H1 (cell line): ENCODE data around the gene TCF4.

ENCODE experiments used
- CEBPB ChIP-seq: IDR thresholded peaks from 2 replicates; pipeline ENCODE4 v1.6.1; 2012; ENCODE audit warnings: low read depth, low read length
- CTCF ChIP-seq, 3 experiments: IDR thresholded peaks; 1 replicate in 2 of 3; 2 replicates in 1 of 3; pipeline versions ENCODE4 v1.5.1 to v1.6.1; 2011; ENCODE audit warnings: low read length in 3 of 3, mild to moderate bottlenecking in 3 of 3, inconsistent platforms in 2 of 3, low read depth in 1 of 3, moderate library complexity in 1 of 3; ENCODE audit not compliant: insufficient read depth in 1 of 3; ENCODE audit errors: control extremely low read depth in 1 of 3
- EP300 ChIP-seq, 2 experiments: IDR thresholded peaks; 1 replicate in 1 of 2; 2 replicates in 1 of 2; pipeline ENCODE4 v1.6.1; 2011 to 2012; ENCODE audit warnings: low read depth in 2 of 2, low read length in 2 of 2, mild to moderate bottlenecking in 2 of 2, borderline replicate concordance in 1 of 2, inconsistent platforms in 1 of 2, moderate library complexity in 1 of 2
- HDAC6 ChIP-seq: IDR thresholded peaks from one replicate; pipeline ENCODE4 v1.7.1; 2012; ENCODE audit warnings: low read depth, mild to moderate bottlenecking, inconsistent platforms, low read length, moderate library complexity
- MAX ChIP-seq: IDR thresholded peaks from 2 replicates; pipeline ENCODE4 v1.6.1; 2012; ENCODE audit warnings: inconsistent platforms
- POLR2AphosphoS5 ChIP-seq: IDR thresholded peaks from 2 replicates; pipeline ENCODE4 v1.6.1; 2011; ENCODE audit warnings: low read depth, low read length
- SIN3A ChIP-seq, 2 experiments: IDR thresholded peaks in 1 of 2; conservative IDR thresholded peaks in 1 of 2; 2 replicates each; pipeline ENCODE4 v1.6.1; 2011 to 2012; ENCODE audit warnings: low read length in 2 of 2, improper control_type of control experiment in 1 of 2, low read depth in 1 of 2, mild to moderate bottlenecking in 1 of 2
- TAF1 ChIP-seq: IDR thresholded peaks from 2 replicates; pipeline ENCODE4 v1.6.1; 2011; ENCODE audit warnings: mild to moderate bottlenecking, low read depth, low read length
- YY1 ChIP-seq: IDR thresholded peaks from 2 replicates; pipeline ENCODE4 v1.6.1; 2011; ENCODE audit warnings: low read depth, mild to moderate bottlenecking, low read length

- TF ChIP-seq MAX (no peak), EP300 (IDR thresholded peaks at IDR 0.05; ENCODE audit: borderline replicate concordance in 1 of 2, low read depth in 2 of 2, low read length in 2 of 2) (no peak), CTCF (IDR thresholded peaks at IDR 0.05; ENCODE audit: control extremely low read depth in 1 of 3, insufficient read depth in 1 of 3, low read depth in 1 of 3, low read length in 3 of 3) (no peak), SIN3A (conservative IDR thresholded peaks at IDR 0.05 in 1 of 2, IDR thresholded peaks at IDR 0.05 in 1 of 2; ENCODE audit: low read depth in 1 of 2, low read length in 2 of 2) (no peak), TAF1 (no peak), POLR2AphosphoS5 (no peak), CEBPB (no peak), YY1 (no peak), HDAC6 (no peak)
Measured at GRCh38 chr18:55233857-55234256, 354.1 kb downstream of the TCF4 start.
